SHP77 treated with DMSO at 0.1 percent for 48 hours (cell line): Measurements from ENCODE around the gene ZBTB7B.

ENCODE experiments used
- DNase-seq: peaks from one replicate; lab custom pipeline; 2025; lab: John Stamatoyannopoulos, UW

ZBTB7B gene

DNA sequence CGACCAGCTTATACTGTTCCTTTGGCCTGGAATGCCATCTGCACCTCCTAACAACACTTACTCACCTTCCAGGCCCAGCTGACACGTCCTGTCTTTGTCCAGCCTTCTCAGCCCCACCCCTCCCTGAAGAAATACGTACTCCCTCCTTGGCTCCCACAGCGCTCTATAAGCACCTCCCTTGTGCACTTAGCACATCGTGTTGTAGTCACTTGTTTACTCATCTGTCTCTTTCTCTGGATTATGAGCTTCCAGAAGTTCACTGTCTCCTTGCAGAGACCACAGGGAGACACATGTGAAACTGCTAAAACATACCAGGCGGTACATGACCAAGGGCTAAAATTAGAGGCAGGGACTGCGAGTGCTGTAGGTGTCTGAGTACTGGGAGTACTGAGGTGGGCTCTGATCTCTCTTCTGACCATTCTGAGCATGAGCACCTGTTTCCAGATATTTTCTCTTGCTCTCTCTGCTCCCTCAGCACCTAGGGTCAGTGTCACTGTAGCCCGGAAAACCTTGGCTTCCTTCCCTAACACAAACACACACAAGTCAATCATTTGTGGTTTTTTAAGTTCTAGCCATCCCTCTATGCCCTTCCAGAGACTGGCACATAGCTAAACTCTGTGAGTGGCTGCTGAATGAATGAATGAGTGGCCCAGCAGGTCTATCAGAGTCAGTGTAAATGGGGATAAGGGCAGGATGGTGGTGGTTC lies 36.2 kb downstream of the ZBTB7B start:
- no peak for DNase-seq

DNA sequence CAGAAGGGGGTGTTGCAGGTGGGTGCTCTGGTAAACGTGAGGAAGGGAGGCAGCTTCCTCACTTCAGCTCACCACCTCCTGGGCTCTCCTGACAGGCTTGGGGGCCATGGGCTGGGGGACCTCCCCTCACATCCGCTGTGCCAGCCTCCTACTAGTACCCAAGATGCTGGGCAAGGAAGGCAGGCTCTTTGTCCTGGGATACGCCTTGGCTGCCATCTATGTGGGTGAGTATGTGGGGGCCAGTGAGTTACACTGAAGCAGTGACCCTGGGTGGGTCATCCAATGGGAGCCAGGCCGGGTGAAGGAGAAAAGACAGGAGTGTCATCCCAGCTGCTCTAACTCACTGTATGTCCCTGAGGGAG lies 36.7 kb downstream of the ZBTB7B start:
- DNase-seq, result no peak

DNA sequence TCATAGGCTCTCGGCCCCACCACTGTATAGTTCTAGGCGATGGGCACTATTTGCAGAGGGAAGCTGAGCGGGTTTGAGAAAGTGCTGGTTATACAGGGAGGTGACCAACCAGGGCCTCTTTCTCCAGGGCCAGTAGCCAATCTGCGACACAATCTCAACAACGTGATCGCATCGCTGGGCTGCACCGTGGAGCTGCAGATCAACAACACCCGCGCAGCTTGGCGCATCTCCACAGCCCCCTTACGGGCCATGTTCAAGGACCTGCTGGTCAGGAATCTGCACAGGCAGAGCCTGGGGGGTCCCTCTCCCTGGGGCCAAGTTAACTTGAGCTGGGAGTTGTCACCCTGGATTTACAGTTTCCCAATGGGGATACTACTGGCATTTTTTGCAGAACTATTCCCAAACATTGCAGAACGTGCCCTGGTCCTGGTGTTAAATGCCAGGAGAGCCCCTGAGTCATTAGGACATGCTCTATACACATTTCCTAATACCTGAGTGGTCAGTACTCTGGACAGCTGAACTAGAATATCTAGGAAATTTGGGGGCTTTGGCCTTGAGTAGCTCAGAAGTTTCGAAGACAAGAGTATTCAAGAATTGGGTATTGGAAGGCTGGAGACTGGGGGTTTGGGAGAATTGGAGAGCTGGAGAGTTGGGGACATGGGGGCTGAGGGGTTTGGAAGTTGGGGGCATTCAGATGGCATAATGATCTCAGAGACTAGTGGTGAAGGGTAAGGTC lies 37.9 kb downstream of the ZBTB7B start:
- DNase-seq, result no peak

DNA sequence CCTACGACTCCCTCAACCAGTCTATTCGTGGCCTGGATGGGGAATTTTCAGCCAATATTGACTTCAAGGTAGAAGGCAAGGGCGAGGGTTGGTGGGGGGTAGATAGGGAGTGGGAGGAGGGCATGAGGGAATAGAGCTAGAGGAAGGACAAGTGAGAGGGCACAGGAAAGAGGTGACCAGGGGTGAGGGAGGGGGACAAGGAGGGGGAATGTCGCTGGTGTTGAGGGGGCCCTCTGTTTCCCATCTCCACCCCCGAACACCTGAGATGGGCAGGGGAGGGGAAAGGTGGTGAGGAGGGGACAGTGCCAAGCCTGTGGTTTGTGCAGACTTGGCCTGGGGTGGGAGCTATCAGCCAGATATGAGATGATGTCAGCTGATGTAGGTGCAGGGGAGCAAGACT lies 40.2 kb downstream of the ZBTB7B start:
- DNase-seq, result no peak

DNA sequence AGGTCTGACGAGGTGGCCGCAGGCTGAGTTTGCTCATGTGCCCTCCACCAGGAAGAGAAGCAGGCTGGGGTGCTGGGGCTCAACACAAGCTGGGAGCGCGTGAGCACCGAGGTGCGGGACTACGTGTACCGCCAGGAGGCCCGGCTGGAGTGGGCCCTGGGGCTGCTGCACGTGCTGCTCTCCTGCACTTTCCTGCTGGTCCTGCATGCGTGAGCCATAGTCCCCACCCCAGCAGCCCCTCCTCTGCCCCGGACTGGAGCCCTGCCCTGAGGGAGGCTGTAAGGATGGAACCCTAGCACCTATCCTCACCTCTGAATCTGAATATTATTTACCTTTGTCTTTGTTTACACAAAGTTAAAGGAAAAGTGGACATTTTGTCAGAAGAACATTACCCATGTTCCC lies 40.7 kb downstream of the ZBTB7B start:
- DNase-seq, result no peak

DNA sequence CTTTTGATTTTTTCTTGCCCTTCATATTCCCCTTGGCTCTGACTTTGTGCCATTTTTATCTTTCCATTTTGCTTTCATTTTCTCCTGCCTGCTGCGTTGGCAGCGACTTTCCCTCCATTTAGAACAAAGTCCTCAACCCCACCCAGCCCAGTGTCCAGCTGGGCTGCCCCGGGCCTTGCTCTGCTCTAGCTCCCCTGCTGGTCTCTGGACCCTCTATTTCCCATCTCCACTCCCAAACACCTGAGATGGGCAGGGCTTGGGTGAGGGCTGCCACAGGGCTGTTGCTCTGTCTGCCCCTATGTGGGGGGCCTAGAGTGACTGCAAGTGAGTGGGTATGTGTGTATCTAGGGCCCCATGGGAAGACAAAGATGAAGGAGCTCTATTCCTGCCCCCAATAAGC lies 41.2 kb downstream of the ZBTB7B start:
- no peak for DNase-seq

DNA sequence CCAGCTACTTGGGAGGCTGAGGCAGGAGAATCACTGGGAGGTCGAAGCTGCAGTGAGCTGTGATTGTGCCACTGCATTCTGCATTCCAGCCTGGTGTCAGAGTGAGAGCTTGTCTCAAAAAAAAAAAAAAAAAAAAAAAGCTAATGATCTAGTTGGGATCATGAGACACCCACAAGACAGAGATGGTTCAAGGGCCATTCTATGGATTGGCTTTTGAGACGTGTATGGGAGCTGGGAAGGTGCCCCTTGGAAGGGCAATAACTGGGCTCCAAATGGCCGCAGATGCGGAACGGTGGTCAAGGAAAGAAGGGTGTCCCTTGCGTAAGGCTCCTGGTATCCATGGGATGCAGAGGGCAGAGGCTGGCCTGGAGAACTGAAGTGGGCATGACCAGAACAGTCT lies 41.8 kb downstream of the ZBTB7B start:
- no peak for DNase-seq

DNA sequence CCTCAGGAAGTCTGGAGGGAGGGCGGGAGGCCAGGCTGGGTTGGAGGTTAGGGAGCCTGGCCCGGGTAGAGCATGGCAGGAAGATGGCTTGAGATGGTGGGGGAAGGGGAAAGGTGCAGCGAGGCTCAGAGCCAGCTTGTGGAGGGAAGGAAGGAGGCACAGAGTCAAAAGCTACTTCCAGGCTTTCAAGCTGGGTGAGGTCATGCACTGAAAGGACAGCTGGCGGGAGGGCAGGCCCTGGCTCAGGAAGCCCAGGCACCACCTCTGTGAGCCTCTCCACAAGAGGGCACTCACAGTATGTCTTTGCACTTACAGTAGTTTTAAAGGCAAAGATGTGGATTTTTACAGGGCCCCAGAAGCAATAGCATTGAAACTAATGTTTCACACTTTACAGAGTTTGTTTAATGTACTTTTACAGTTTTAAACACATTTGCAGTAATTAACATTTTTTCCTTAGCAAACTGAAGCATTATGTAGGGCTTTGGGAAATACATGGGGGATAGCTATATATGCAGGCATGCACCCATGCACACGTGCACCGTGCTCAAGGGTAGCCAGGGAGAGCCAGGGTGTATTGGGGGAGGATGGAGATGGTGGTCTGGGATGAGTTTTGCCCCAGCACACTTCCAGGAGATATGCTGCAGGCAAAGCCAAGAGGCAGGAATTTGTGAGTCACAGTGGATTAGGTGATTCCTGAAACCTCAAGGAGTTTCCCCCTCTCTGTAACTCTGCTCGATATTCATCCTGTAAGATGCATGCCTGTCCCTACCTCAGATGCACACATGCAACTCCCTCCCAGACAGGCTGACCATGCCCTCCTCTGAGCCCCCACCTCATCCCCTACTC lies 42.4 kb downstream of the ZBTB7B start:
- peak; percentile 79 for DNase-seq

DNA sequence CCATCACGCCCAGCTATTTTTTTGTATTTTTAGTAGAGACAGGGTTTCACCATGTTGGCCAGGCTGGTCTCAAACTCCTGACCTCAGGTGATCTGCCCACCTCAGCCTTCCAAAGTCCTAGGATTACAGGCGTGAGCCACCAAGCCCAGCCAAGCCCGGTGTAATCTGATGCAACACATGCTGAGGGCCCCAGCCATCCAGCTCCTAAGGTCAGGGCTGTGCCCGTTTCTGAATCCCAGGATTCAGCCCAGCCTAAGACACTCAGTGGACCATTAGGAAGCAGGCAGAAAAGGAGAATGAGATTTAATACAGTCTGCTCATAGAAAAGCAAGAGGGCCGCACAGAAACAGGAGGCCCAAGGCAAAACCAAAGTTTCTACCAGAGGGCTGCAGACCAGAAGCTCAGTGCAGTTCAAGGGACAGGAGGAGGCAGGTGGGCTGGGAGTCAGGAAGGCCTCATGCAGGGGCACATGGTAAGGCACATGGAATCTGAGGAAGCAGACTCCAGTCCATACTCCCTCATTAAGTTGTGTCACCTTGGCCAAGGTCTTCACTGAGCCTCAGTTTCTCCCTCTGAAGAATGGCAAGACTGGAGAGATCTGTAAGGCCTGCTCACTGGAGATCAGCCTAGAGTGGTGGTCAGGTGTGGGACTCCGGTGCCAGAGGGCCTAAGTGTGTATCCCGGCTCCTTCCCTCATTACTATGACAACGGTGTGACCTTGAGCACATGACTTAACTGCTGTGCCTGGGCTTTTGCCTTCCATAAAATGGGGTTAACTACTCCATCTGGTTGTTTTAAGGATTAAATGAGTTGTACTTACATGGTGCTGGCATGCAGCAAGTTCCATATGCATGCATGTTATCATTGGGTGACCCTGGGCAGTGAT lies 46.1 kb downstream of the ZBTB7B start:
- DNase-seq, result no peak

DNA sequence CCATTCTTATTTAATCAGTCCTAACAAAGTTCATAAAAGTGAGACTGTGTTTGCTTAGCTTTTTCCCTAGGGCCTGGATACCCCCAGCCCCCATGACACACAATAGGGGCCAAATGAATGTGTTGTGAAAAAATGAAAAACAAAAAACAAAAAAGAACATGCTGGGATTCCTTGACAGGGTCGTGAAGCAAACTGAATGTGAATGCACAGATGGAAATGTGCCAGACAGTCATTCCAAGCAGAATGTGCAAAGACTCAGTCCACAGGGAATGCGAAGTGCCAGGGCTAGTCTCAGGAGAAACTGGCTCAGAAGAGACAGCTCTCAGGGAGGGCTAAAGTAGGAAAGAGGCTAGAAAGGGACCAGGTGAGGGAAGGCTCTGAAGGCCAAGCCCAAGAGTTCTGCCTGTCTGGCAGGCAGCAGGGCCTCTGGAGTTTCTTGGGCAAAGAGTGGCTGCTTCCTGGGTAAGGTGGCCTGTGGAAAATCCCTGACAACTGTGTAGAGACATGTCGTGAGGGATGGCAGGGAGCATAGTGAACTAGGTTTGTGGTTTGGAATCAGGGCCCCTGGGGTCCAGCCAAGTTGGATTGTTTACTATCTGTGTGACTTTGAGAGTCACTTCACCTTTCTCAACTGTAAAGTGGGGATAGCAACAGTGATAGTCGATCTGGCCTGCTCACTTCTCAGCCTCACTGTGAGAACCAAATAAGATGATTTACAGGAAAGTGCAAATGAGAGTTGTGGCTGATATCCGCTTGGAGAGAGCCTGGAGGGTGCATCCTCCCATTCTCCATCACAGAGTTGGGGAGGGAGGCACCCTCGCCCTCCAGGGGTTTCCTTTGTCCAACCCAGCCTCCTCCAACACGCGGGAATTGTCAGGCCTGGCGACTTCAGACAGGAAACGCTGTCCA lies 47.3 kb downstream of the ZBTB7B start:
- no peak for DNase-seq

DNA sequence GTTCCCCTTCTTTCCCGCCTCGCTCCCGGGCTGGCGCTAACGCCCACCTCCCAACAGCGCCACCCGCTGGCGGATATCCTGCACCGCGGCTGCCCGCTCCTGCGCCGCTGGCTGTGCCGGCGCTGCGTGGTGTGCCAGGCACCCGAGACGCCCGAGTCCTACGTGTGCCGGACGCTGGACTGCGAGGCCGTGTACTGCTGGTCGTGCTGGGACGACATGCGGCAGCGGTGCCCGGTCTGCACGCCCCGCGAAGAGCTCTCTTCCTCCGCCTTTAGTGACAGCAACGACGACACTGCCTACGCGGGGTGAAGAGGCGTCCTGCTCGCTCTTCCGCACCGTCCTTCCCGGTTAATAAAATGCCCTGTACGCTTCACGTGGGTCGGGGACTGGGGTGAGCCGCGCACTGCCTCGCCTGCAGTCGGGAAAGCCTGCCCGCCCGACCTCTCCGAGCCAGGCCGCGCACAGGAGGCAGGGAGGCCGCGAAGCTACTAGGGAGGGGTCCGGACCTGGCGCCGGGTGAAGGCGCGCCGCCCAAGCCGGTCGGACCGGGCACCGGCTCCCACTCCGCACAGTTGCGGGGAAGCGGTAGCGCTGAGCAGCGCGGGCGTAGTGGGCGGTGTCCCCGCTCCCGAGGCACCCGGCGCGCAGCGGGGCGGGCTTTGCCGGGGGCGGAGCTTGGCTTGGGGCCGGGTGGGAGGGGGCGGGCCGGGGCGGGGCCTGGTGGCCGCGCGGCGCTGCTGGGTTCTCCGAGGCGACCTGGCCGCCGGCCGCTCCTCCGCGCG lies 48.1 kb downstream of the ZBTB7B start, which contains the start of gene ADAM15:
TSS of gene ADAM15 (plus strand) at position 757 of the 782 bp plus-strand sequence. CDS start 71 bp downstream, outside the sequence.
- peak; percentile 94 for DNase-seq

DNA sequence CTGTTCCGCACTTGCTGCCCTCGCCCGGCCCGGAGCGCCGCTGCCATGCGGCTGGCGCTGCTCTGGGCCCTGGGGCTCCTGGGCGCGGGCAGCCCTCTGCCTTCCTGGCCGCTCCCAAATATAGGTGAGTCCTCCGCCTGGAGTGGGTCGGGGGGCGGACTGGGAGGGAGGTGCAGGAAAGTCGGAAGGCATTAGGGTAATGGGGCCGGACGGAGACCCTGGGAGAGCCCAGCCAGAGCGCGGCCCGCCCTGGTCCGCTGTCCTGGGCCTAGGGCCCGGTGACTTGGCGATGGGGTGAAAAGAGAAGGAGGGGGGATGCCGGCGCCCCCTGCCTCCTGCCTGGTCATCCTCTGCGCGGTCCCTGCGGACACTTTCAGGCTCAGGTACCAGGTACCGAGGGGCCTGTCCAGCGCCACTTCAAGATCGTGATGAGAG lies 48.8 kb downstream of the ZBTB7B start:
- DNase-seq, result no peak

DNA sequence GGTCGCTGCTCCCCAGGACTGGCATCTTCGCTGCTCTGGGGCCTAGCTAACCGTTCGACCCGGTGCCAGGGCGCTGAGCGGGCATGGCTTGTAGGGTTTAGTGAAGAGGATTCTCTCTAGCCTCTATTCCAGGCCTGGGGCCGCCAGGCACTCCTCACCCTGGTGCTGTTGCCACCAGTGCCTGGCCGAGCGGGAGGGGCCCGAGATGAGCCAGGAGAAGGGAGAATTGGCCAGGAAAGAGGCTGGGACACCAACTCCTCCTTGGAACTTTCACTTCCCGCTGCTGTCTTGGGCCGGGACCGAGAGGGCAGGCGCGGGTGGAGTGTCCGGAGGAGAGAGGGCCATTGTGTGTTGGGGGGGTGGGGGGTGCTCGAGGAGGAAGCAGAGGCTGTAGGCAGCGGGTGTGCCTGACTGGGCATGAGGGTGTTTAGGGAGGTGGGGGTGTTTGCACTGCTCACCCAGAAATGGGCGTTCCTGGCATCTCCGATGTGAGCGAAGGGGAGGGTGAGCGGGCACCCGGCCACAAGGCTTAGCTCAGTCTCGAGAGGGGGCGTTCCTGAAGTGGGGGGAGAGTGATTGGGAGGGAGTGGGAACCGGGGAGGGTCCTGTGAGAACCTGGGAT lies 49.3 kb downstream of the ZBTB7B start:
- no peak for DNase-seq

DNA sequence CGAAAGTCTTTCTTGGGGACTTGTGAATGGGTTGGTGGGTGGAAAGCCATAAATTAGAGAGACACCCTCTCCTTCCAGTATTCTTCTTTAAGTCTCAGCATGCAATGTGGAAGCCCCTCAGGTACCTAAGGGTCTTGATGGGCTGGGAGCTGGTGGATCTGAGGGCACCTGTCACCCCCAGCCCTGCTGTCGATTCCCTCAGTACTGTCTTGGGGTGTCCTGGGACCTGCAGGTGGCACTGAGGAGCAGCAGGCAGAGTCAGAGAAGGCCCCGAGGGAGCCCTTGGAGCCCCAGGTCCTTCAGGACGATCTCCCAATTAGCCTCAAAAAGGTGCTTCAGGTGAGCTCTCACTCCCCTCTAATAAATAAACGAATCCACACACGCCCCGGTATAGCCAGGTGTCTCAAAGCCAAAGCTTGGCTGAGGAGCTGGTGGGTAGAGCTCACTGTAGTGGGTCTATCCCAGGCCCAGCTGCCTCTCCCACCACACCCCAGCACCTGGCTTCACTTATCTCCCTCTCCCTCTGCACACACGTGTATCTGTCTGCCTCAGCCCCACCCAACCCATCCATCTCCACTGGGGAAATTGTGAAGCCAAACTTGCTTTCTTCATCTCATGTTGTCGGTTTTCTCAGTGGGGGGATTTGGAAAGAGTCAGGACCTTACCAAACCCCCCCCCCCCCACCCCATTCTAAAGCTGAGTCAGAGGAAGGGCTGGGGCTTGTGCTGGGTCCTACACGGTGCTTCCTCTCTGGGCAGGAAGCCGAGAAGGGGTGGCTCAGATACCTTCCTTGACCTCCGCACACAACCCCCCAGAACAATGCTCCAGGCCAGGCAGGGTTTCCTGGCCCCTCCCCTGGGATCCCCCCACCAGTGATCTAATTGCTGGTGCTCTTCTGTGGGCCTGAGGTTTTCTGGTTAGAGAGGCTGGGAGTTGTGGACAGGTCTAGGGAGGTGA lies 50.1 kb downstream of the ZBTB7B start:
- no peak for DNase-seq

DNA sequence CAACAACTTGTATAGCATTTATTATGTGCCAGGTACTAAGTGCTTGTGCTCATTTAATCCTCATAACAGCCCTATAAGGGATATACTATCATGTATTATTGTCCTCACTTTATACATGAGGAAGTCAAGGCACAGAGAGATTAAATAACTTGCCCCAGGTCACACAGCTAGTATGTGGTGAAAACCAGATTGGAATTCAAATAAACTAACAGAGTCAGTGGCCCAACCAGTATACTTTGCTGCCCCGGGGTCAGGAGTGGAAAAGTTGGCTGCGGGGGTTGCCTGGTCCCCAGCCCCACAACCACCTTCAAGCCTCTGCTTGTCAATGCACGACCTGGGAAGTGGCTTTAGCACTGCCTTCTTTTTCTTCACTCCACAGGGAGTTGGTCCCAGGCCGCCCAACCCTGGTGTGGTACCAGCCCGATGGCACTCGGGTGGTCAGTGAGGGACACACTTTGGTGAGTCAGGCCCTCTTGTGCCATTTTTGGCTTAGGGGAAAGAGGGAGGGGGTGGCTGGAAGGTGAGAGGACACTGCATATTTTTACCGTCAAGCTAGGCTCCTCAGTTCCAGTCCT lies 51.0 kb downstream of the ZBTB7B start:
- DNase-seq, result no peak

DNA sequence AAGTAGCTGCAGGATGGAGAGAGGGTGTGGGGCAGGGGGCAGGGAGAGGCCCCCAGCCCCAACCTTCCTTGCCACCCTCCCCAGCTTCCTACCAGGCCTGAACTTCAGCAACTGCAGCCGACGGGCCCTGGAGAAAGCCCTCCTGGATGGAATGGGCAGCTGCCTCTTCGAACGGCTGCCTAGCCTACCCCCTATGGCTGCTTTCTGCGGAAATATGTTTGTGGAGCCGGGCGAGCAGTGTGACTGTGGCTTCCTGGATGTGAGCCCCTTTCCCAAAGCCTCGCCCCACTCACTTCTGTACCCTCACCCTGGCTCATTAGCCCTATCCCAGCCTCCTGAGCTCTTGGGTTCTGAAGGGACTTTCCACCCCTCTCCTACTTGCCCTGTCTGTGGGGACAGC lies 54.5 kb downstream of the ZBTB7B start:
- no peak for DNase-seq

DNA sequence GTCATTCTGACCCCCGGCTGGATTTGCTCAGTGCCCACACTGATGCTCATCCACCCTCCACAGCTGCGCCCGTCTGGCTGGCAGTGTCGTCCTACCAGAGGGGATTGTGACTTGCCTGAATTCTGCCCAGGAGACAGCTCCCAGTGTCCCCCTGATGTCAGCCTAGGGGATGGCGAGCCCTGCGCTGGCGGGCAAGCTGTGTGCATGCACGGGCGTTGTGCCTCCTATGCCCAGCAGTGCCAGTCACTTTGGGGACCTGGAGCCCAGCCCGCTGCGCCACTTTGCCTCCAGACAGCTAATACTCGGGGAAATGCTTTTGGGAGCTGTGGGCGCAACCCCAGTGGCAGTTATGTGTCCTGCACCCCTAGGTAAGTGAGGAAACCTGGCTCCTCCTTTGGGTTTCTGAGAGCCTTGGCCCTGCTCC lies 55.2 kb downstream of the ZBTB7B start:
- no peak for DNase-seq

DNA sequence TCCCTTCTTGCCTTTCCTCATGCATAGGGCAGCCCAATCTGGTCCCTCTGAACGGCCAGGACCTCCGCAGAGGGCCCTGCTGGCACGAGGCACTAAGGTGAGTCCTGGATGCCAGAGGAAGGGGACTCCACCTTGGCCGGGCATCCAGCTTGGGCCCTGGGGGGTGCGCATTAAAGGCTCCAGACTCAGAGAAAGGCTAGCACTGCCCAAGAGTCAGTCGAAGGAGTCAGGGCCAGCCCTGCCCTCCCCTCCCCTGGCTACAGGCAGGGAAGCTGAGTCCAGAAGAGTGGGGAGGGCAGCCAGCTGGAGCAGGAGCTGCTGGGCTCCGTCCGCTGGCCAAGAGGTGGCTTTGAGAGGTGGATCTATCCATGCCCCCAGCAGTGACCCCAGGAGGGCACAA lies 58.1 kb downstream of the ZBTB7B start:
- no peak for DNase-seq
